ENCODE data around the gene TEX264.

DNA sequence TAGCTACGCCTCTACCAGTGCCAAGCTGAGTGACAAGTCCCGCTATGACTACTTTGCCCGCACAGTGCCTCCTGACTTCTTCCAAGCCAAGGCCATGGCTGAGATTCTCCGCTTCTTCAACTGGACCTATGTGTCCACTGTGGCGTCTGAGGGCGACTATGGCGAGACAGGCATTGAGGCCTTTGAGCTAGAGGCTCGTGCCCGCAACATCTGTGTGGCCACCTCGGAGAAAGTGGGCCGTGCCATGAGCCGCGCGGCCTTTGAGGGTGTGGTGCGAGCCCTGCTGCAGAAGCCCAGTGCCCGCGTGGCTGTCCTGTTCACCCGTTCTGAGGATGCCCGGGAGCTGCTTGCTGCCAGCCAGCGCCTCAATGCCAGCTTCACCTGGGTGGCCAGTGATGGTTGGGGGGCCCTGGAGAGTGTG lies 41.5 kb downstream of the TEX264 start:
- TF ChIP-seq EP300 (IDR thresholded peaks at IDR 0.05; ENCODE audit: low read depth), result no peak
- TF ChIP-seq, protein P1, sequence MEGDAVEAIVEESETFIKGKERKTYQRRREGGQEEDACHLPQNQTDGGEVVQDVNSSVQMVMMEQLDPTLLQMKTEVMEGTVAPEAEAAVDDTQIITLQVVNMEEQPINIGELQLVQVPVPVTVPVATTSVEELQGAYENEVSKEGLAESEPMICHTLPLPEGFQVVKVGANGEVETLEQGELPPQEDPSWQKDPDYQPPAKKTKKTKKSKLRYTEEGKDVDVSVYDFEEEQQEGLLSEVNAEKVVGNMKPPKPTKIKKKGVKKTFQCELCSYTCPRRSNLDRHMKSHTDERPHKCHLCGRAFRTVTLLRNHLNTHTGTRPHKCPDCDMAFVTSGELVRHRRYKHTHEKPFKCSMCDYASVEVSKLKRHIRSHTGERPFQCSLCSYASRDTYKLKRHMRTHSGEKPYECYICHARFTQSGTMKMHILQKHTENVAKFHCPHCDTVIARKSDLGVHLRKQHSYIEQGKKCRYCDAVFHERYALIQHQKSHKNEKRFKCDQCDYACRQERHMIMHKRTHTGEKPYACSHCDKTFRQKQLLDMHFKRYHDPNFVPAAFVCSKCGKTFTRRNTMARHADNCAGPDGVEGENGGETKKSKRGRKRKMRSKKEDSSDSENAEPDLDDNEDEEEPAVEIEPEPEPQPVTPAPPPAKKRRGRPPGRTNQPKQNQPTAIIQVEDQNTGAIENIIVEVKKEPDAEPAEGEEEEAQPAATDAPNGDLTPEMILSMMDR (IDR thresholded peaks at IDR 0.05), result no peak
- no peak for TF ChIP-seq POLR2A (IDR thresholded peaks at IDR 0.05)
